Measurements from ENCODE around the gene LXN.

- no peak for TF ChIP-seq EZH2phosphoT487 (IDR thresholded peaks at IDR 0.05; ENCODE audit: insufficient read depth, low read depth)
- no peak for TF ChIP-seq EZH2 (IDR thresholded peaks at IDR 0.05; ENCODE audit: insufficient read depth, poor library complexity, severe bottlenecking)
Measured at GRCh38 chr3:158640646-158641045, 31.8 kb downstream of the LXN start.

Data from GM23248 (cell line).